Amniotic epithelial cell (primary cell): ENCODE results near the gene POLD1.
"Not testable (repeated sequence)": the region's sequence is repeated elsewhere in the genome, so short reads cannot be mapped to it uniquely, and the experiment has no call there.

Experiments used
- DNase-seq: peaks from one replicate; pipeline ENCODE4 v3.0.0-alpha.2; 2010; ENCODE audit warnings: low read depth

Gene POLD1

DNA sequence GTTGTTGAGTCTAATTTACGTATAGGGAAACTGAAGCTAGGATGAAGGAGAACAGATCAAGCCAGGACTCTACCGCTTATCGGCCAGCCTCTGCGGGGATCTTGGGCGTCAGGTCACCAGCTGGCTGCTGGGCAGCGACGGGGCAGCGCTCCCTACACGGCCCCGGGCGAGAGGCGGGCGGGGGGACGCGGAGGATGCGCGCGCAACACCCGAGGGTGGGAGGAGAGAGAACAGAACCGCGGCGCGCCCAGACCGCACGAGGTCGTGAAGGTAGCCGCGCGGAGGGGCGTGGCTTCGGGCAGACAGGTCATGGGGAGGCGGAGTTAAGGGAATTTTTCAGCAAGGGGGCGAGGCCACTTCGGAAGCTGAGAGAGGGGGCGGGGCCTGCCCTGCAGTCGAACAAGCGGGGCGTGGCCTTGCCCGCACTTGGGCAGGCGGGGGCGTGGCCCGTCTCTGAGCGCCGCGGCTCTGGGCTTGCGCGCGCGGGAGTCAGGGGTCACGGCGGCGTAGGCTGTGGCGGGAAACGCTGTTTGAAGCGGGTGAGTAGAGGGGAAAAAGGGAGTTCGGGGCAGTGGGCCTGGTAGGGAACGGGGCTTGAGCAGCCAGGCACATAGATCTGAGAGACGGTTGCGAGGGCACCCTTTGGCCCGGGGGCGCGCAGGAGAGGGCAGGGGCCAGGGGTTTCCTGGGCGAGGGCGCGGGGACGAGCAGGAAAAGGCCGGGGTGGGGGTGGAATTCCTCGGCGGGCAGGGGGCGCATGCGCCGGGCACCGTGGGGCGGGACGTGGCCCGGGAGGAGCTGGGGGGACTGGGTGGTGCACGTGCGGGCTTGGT lies at the start of gene POLD1:
POLD1 (plus strand) TSS at position 496 of the 833 bp plus-strand sequence. CDS start 14,505 bp downstream, outside the sequence.
- DNase-seq = peak; percentile 95

GRCh38 chr19:50334741-50335421 lies 49.3 kb upstream of the POLD1 start:
- DNase-seq = no peak

GRCh38 chr19:50337031-50337430 lies 47.1 kb upstream of the POLD1 start:
- DNase-seq = not testable (repeated sequence)

DNA sequence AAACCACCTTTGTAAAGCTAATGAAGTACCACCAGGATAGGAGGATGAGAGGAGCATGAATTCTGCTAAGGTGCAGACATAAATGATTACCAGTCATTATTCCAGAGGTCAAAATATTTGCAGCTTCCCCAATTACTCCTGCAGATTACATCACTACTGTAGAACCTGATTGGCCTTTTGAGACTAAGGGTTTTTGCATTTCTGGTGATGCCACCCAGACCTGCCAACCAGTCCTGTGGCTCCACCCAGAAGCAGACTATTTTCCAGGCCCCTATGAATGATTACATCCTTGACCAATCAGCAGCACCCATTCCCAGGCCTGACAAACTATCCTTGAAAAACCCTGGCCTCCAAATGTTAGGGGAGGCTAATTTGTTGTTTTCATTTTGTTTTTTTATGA lies 43.8 kb upstream of the POLD1 start:
- no peak for DNase-seq

DNA sequence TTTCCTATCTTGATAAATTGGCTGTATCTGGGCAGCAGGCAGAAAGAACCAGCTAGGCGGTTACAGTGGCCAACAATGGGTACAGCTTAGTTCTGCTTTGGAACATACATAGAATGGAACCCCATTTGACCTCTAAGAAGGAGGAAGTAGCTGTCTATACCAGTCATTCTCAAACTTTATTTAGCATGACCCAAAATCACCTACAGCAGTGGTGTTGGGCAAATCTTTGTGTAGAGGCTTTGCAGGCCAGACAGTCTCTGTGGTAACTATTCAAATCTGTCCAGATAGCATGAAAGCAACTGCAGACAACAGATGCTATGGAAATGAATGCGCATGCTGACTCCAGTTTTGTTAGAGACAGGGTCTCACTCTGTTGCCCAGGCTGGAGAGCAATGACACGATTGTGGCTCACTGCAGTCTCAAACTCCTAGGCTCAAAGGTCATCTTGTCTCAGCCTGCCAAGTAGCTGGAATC lies 43.0 kb upstream of the POLD1 start:
- no peak for DNase-seq

DNA sequence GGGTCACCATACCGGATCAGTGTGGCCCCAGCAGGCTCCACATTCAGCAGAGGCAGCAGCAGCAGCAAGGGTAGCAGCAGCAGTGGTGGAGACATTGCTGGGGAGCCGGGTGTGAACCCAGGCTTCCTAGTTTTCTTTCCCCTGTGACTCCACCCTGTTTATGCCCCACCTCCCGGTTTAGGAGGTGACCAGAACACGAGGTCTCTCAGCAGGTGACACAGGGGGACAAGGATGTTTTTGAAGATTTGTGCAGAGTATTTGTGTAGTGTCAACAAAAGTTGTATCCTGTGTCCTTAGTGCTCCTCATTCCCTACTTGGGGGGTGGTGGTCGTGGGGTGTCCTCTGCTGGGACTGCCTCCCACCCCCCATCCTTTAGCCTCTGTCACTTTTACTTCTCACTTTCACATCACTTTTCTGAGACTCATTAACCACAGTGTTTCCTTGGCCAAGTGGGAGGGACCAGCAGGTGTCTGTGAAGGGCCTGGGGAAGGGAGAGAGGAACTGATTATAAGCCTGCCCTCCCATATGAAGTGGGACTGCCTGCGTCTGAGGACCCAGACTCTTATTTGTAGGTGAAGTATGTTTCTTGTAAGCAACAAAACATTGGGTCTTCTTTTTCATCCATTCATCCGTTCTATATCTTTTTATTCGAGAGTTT lies 39.4 kb upstream of the POLD1 start:
- DNase-seq = no peak

GRCh38 chr19:50347089-50347581 lies 37.0 kb upstream of the POLD1 start:
- DNase-seq = not testable (repeated sequence)

DNA sequence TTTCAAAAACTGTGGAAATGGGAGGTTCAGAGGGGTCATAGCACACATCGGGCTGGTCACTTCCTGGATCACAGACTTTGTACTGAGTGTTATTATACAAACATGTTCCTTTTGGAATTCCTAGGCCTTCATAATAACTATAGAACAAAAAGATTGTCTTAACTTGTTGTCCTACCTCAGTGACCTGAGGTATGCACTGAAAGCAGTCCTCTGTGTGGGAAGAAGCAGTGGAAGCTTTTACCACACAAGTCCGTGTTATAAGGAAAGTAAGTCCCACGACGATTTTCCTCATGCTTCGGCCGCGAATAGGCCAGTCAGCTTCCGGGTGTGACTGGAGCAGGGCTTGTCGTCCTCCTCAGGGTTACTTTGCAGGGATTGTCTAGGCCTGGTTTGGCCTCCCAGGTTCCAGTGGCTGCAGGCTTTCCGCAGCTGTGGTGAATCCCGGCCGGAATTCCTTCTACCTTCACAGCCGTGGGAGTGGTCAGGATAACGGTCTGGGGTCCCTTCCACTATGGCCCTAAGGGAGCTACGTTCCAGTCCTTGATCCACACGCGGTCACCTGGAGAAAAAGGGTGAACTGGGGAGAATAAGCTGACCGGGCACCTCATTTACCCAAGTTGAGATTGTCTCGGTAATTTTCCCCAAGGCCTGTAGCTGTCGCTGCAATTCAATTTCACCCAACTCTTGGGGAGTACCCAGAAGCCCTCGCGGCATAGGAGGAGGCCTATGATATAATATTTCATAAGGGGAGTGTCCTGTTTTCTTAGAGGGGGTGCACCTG lies 34.7 kb upstream of the POLD1 start:
- DNase-seq = no peak

DNA sequence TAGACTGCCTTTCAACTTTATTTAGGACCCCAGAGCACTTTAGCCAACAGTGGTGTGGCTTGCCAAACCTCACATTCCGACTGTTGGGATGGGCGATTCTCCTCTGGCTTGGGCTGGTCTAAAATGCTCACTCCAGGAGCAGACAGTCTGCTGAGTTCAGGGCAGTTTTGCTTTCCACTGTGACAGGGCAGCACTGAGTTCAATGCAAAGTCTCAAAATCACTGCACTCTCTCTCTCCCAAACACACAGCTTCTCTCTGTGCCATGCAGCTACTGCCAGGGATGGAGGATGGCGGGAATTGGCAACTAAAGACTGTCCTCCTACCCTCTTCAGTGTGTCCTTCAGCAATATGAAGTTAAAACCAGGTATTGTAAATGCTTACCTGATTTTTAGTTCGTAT lies 31.9 kb upstream of the POLD1 start:
- DNase-seq = no peak

- not testable (repeated sequence) for DNase-seq
Measured at GRCh38 chr19:50353487-50353880, 30.7 kb upstream of the POLD1 start.

GRCh38 chr19:50356691-50357177 lies 27.4 kb upstream of the POLD1 start:
- no peak for DNase-seq

DNA sequence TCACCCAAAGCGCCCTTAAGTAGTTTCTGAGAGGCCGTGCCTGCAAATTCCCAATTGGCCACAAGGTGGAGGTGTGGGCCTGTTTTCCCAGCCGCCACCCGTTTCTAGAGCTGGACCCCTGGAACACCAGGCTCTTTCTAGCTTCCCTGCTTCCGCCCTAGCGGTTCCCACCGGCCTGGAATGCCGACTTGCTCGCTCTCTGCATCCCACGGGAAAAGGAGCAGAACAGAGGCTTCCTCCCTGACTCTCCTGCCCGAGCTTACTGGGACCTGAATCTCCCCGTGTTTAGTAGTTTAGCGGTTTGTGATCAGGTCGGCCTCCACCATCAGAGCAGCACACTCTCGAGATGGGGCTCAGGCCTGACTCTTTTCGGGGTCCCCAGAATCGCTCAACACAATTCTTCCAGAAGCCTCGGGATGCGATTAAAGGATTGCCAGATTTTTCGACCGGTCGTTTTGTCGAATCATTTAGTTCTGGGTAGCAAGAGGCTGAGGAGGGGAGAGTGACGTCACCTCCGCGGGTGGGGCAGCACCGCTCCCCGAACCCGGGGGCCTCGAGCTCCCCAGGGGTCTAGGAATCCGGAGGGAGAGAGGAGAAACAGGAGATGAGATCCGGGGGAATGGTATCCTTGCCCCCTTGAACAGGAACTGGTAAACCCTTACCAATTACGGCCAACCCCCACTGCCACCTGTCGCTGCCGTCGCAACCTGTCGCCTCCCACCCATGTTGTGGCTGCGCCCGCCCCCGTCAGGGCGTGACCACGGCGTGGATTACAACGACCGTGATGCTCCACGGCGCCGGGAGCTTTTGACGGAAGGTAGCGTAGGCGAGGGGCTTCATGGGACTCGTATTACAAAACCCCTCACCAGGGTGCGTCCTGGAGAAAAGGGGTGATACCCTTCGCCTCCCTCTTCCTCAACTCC lies 26.7 kb upstream of the POLD1 start:
- peak; percentile 35 for DNase-seq

DNA sequence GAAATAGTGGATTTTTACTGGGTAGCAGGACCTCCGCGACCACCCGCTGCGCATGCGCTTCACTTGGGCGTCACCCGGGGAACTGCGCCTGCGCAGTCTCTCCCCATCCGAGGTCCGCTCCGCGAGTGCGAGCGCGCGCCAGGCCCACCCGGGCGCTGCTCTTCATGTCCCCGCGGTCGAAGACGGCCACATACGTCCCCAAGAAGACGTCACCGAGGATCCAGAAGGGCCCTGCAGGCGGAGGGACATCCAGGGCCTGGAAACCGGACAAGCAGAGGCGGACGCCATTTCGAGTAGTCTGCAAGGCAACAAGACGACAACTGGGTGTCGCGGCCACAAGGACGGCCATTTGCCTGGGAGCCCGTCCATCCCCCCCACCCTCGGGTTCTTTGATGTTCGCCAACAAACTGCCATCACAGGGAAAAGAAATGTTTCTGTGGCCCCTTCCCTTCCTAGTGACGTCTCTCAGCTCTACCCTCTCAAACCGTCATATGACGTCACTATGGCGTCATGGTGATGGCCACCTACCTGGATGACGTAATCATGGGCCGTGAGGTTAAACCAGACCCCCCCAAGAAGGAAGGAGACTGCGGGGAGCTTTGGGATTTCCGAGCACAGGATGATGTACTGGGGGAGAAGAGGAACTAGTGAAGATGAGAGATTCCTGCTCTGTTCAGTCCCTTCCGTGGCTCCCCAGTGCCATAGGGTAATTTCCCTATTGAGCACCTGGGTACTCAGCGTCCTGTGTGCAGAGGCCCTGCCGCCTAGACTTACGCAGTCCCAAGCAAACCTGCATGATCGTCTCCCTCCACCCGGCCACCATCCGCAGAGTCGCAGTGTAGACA lies 25.4 kb upstream of the POLD1 start:
- DNase-seq = peak; percentile 17

DNA sequence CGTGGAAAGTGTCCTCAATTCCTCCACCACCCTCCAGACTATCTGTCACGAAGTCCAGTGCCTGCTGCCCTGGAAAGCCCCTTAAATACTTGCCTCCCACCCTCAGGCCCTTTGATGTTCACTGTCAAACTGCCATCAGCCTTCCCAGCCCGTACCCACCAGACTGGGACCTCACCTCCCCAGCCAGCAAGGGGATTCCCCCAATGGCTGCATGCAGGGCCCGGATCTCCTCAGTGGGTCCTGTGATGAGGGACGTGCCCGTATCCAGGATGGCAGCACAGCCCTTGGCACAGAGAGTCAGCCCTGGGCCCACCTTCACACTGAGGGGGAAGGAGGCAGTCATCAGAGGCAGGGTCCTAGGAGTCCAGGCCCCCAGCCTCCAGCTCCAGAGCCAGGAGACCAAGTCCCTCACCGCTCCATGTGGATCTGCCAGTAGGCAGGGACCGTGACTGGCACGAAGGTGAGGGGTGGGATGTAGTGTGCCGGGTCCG lies 24.8 kb upstream of the POLD1 start:
- DNase-seq = no peak

- no peak for DNase-seq
Measured at GRCh38 chr19:50361290-50362029, 22.7 kb upstream of the POLD1 start.

DNA sequence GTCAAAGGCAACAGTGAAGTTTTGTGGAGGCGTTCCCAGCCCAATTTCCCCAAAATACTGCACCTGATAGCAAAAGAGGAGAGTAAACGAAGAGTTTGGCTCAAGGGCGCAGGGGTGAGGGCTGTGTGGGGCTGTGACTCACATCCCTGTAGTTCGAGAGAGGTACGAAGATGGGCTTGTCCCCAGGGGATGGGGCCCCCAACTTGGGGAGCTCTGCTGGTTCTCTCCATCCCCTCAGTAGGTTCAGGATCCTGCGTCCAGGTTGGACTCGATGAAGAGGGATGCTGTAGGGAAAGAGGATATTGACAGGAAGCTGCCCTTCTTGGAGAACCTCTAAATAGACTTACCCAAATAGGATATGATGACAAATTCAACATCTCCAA lies 22.1 kb upstream of the POLD1 start:
- no peak for DNase-seq

- no peak for DNase-seq
Measured at GRCh38 chr19:50362656-50363424, 21.3 kb upstream of the POLD1 start.
